SK-N-SH treated with all-trans-retinoic acid at 6 μM for 48 hours (cell line): ENCODE results near the gene DCP1B.

Source experiments
- PPARA ChIP-seq: fragments of 250-450 bp; sonication (Bioruptor Pico); IDR thresholded peaks from 2 replicates; pipeline ENCODE4 v1.5.0; 2020; ENCODE audit warnings: mild to moderate bottlenecking, borderline replicate concordance
- ZFP3 ChIP-seq: fragments of 250-450 bp; sonication (Bioruptor Pico); IDR thresholded peaks from 2 replicates; pipeline ENCODE4 v1.5.0; 2020; ENCODE audit warnings: mild to moderate bottlenecking, moderate library complexity

- TF ChIP-seq PPARA (CRISPR knock-in tag): no peak
- no peak for TF ChIP-seq ZFP3 (CRISPR knock-in tag)
Observed at GRCh38 chr12:1929985-1930802, 74.1 kb downstream of the DCP1B start.
